Uterus (tissue), 2 donors: Measurements from ENCODE around the gene CDK3.

Experiments
- POLR2A ChIP-seq, 2 donors: fragments of 450-650 bp; IDR thresholded peaks; one replicate each; pipeline ENCODE4 v1.6.1; 2016; ENCODE audit warnings: antibody characterized with exemption in 2 of 2, mild to moderate bottlenecking in 1 of 2, moderate library complexity in 1 of 2
- TF ChIP-seq, protein P1 (sequence below), 4 experiments: fragments of 200-600 bp in 2 of 4; fragments of 450-650 bp in 2 of 4; sonication (generic) in 2 of 4; IDR thresholded peaks; one replicate each; pipeline ENCODE4 v1.5.1; 2016 to 2019; ENCODE audit warnings: antibody characterized with exemption in 4 of 4, mild to moderate bottlenecking in 2 of 4, moderate library complexity in 1 of 4

DNA sequence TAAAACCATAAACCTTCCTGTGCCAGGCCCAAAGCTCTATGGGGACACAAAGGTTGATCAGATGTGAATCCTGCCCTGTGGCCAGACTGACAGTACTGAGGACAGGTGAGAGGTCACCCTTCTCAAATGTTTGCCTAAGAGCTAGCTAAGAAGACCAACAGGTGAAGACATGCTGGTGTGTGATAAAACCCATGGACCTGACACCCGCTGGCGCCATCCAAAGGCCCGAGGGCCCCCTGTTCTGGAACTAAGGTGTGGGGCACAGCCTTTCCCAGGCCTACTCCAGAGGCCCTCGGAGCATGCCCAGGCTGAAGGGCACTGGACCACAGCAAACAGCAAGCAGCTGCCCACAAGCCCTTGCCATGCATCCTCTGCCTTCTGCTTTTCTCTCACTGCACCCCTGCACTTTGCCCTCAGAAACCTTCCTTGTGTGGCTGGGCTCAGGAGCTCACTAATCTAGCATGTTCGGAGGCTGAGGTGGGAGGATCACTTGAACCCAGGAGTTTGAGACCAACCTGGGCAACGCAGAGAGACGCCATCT lies 5.2 kb upstream of the CDK3 start:
- TF ChIP-seq POLR2A (IDR thresholded peaks at IDR 0.05), result no peak
- TF ChIP-seq, protein P1, sequence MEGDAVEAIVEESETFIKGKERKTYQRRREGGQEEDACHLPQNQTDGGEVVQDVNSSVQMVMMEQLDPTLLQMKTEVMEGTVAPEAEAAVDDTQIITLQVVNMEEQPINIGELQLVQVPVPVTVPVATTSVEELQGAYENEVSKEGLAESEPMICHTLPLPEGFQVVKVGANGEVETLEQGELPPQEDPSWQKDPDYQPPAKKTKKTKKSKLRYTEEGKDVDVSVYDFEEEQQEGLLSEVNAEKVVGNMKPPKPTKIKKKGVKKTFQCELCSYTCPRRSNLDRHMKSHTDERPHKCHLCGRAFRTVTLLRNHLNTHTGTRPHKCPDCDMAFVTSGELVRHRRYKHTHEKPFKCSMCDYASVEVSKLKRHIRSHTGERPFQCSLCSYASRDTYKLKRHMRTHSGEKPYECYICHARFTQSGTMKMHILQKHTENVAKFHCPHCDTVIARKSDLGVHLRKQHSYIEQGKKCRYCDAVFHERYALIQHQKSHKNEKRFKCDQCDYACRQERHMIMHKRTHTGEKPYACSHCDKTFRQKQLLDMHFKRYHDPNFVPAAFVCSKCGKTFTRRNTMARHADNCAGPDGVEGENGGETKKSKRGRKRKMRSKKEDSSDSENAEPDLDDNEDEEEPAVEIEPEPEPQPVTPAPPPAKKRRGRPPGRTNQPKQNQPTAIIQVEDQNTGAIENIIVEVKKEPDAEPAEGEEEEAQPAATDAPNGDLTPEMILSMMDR (IDR thresholded peaks at IDR 0.05), result no peak
